NT2/D1 (cell line): ENCODE data around the gene TMEM132D.

ENCODE experiments used
- SUZ12 ChIP-seq: IDR thresholded peaks from 2 replicates; pipeline ENCODE4 v1.6.1; 2011; ENCODE audit not compliant: insufficient read length, insufficient read depth; ENCODE audit errors: extremely low read depth
- YY1 ChIP-seq: IDR thresholded peaks from 2 replicates; pipeline ENCODE4 v1.6.1; 2011; ENCODE audit not compliant: insufficient read length, insufficient read depth
- ZNF274 ChIP-seq: IDR thresholded peaks from 2 replicates; pipeline ENCODE4 v1.6.1; 2011; ENCODE audit warnings: mild to moderate bottlenecking, low read depth, low read length

DNA sequence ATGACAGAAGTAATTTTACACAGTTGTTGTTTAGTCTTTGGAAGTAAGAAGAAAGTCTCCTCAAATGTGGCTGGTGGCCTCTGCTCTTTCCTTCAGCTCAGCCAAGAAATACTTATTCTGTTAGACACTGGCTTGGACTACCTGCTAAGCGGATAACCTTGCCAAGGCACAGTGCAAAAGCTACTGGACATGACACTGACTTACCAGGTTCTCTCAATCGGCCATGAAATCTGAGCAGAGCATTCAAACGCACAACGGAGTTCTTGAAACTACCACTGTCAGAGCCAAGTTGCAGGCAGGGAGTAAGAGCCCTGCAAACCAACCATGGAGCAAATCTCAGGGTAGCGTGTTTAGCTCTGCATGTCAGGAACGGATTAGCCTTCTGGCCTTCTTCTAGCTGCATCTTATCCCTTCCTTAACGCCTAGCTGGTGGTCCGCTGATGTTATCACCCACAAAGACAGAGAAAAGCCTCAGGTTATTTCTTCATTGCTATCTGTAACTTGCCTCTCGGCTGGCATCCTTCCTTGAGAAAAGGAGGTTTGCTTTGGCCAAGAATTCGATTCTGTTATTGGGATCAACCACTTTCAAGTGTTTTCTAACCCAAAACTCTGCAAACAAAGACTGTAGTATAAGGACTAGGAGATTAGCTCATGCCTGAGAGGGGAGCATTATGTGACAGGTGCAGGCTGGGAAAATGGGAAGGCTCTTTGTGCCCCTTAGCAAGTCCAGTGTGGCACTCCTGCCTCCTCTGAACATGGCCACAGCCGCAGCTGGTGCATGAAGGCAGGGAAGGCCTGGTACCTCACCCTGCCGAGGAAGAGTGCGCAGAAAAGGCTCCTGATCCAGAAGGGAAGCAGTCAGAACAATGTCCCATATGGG is 827.1 kb downstream of the TMEM132D start:
- TF ChIP-seq ZNF274, result no peak
- no peak for TF ChIP-seq YY1
- TF ChIP-seq SUZ12, result no peak
